ENCODE measurements around the gene CYTH2.
"Not testable (repeated sequence)": the region's sequence is repeated elsewhere in the genome, so short reads cannot be mapped to it uniquely, and the experiment has no call there.

The CYTH2 gene

GRCh38 chr19:48512504-48513288, 43.5 kb downstream of the CYTH2 start:
- no peak for DNase-seq (ENCODE audit: low spot score)

GRCh38 chr19:48513289-48514122, 44.3 kb downstream of the CYTH2 start:
- DNase-seq (ENCODE audit: low spot score): peak; percentile 91

DNA sequence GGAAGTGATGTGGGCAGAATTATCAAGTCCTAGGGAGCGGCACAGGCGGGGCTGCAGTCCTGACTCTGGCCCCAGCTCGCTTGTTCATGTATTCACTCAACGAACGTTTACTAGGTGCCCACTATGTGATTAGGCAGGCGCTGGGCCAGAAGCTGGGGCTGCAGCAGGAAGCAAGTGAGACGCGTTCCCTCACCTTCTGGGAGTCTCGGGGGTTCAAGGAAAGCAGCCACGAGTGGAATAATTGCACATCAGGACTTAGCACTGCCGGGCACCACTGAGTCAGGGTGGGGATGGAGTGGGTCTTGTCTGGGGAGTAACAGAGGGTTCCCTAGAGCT, 44.9 kb downstream of the CYTH2 start:
- DNase-seq (ENCODE audit: low spot score): no peak

- no peak for DNase-seq (ENCODE audit: low spot score)
Measured at GRCh38 chr19:48516536-48516935, 47.4 kb downstream of the CYTH2 start.

GRCh38 chr19:48518207-48518606, 49.0 kb downstream of the CYTH2 start:
- no peak for DNase-seq (ENCODE audit: low spot score)

DNA sequence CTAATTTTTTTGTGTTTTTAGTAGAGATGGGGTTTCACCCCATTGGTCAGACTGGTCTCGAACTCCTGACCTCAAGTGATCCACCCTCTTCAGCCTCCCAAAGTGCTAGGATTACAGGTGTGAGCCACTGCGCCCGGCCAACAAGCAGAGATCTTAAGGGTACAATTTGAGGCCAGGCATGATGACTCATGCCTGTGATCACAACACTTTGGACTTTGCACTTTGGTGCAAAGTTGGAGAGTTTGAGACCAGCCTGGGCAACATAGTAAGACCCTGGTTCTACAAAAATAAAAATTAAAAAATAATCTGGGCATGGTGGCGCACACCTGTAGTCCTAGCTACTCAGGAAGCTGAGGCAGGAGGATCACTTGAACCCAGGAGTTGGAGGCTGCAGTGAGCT, 50.3 kb downstream of the CYTH2 start:
- not testable (repeated sequence) for DNase-seq (ENCODE audit: low spot score)

DNA sequence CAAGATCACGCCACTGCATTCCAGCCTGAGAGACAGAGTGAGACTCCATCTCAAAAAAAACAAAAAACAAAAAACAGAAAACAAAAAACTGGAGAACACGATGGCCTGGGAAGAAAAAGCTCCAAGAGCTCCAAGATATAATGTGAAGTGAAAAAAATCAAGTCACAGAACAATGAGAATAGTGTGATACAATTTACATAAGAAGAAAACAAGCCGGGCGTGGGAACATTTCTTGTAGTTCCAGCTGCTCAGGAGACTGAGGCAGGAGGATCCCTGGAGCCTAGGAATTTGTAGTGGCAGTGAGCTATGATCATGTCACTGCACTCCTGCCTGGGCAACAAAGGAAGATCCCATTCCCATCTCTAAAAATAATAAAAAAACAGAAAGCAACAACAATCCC, 51.0 kb downstream of the CYTH2 start:
- no peak for DNase-seq (ENCODE audit: low spot score)

DNA sequence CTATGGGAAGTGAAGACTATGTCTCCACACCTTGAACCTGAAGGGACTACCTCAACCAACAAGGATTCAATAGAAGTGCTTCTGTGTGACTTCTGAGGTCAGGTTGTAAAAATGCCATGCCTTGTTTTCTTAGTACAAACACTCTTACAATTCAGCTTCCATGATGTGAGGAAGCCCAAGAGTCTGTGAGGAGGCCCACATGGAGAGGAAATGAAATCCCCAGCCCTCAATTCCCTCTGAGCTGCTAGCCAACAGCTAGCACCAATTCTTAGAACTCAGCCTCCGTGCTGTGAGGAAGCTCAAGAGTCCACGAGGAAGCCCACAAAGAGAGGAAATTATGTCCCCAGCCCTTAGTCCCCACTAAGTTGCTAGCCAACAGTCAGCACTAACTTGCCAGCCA, 55.1 kb downstream of the CYTH2 start:
- no peak for DNase-seq (ENCODE audit: low spot score)

DNA sequence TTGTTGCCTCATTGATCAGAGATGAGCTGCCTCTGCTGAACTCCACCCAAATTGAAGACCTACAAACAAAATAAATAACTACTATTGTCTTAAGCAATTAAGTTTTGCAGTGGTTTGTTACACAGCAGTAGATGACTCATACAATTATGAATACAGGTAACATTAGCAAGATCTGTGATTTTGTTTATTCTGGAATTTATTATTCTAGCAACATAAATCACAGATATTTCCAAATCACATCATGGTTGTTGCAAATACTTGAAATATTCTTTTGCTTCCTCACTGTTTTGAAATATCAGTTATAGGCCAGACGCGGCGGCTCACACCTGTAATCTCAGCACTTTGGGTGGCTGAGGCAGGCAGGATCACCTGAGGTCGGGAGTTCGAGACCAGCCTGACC, 55.6 kb downstream of the CYTH2 start:
- no peak for DNase-seq (ENCODE audit: low spot score)

DNA sequence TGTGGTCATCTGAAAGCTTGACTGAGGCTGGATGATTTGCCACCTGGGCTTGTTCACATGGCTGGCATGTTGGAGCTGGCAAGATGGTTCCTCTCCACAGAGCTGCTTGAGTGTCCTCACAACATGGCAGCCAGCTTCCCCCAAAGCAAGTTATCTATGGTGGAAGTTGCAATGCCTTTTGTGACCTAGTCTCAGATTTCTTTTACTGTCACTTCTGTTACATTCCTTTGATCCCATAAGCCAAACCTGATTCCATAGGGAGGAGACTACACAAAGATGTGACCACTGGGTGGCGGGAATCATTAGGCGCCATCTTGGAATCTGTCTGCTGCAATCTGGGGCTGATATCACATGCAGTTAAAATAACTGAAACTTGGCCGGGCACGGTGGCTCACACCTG, 60.0 kb downstream of the CYTH2 start:
- no peak for DNase-seq (ENCODE audit: low spot score)

DNA sequence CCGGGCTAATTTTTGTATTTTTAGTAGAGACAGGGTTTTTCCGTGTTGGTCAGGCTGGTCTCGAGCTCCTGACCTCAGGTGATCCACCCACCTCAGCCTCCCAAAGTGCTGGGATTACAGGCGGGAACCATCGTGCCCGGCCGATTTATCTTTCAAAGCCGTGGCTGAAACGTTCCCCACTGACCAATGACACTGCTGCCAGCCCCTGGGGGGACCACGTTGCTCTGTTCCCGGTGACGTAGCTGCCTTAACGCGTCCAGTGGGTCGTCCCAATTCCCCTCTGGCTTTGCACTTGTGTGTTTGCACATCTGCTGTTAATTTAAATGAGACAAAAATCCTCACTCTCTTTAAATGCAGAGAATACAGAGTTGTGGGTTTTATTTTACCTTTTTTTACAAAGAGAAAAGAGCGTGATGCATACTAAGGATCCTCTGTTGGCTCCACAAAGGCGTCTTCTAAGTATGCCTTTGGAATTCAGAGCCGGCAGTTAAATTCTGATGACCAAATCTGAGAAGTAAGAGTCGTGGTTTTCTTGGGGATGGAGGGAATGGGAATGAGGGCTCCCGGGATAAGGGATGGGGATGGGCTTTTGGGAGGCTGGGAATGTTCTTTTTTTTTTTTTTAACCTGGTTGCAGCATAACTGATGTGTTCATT, 61.0 kb downstream of the CYTH2 start:
- no peak for DNase-seq (ENCODE audit: low spot score)

DNA sequence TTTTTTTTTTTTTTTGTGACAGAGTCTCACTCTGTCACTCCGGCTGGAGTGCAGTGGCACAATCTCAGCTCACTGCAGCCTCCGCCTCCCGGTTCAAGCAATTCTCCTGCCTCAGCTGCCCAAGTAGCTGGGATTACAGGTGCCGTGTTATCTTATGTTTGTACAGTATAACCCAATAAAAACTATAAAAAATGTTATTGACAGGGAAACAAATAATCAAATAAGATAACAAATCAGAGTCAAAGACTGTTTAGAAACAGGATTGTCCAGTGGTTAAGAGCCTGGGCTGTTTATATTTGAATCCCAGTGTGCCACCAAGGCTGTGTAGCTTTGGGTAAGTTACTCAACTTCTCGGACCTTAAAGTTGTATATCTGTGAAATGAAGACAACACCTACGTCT, 61.6 kb downstream of the CYTH2 start:
- DNase-seq (ENCODE audit: low spot score): no peak
